Activated B cell treated with CpG ODN at 0.5 μM for 24 hours (primary cell): ENCODE results near the gene RASAL2. TPM values are rescaled to one million over a fixed set of nuclear protein-coding genes. Genes with fewer than 3 reads are reported as not detected.

Experiments used
- ATAC-seq: fragments of 200-7000 bp; cut with Tn5 transposase; one replicate; pipeline ENCODE4 v1.10.0; 2021; ENCODE audit warnings: low read depth, mild to moderate bottlenecking, moderate library complexity
- CTCF ChIA-PET: fragments of 350-600 bp; sonication (Branson Sonifier 250); formaldehyde crosslinking; loops from one replicate; lab custom pipeline; 2021; ENCODE audit warnings: antibody characterized with exemption; lab: Charles Lee
- POLR2A ChIA-PET: fragments of 350-600 bp; sonication (Branson Sonifier 250); formaldehyde crosslinking; loops from one replicate; lab custom pipeline; 2021; ENCODE audit warnings: antibody characterized with exemption; lab: Charles Lee
- DNase-seq: peaks from one replicate; pipeline ENCODE4 v3.0.0; 2022
- H3K27ac Mint-ChIP-seq: one replicate; pipeline ENCODE4 v1.8.0; 2020; ENCODE audit warnings: mixed read lengths
- H3K27me3 Mint-ChIP-seq: one replicate; pipeline ENCODE4 v1.8.0; 2021; ENCODE audit warnings: mixed read lengths
- H3K36me3 Mint-ChIP-seq: one replicate; pipeline ENCODE4 v1.8.0; 2021; ENCODE audit warnings: low read depth, mixed read lengths
- H3K4me1 Mint-ChIP-seq: one replicate; pipeline ENCODE4 v1.8.0; 2021; ENCODE audit warnings: mixed read lengths
- H3K4me3 Mint-ChIP-seq: one replicate; pipeline ENCODE4 v1.8.0; 2020; ENCODE audit warnings: mild to moderate bottlenecking, mixed read lengths
- H3K9me3 Mint-ChIP-seq: one replicate; pipeline ENCODE4 v1.8.0; 2020; ENCODE audit warnings: mixed read lengths
- intact Hi-C: fragments of 100-400 bp; cut with micrococcal nuclease; formaldehyde crosslinking; loops from one replicate; pipeline ENCODE4 v1.15.1; 2024
- total RNA-seq: library from RNA; stranded (reverse); gene quantifications from 2 replicates; pipeline ENCODE4 v1.2.3, GENCODE V29; 2022
- TF ChIP-seq, protein P1 (sequence below): fragments of 200-600 bp; IDR thresholded peaks from one replicate; pipeline ENCODE4 v1.8.0; 2022; ENCODE audit warnings: antibody characterized with exemption, mild to moderate bottlenecking

RASAL2 gene
- total RNA-seq, 1 donor from 2014 or later: 0.16 TPM

DNA sequence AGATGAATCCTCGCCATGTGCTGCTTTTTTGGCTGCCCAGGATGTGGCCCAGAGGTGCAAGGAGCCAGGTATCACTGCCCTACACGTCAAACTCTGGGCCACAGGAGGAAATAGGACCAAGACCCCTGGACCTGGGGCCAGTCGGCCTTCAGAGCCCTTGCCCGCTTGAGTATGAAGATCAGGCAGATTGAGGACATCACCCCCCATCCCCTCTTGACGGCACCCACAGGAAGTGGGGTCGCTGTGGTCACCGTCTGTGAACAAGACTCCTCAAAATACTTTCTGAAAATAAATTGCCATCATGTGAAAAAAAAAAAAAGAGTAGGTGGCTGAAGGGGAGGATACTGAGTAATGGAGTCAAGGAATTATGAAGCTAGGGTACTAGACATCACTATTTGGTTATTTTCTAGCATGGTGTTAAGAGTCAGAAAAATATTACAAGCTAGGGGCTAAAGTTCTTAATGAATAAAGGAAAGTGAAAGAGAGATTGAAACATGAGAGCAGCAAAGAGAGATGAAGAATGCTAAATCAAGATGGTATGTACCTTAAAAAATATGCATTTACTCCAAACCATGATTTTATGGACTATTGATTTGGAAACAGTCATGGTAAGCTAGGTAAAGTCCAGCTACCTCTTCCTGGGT, 318.0 kb downstream of the RASAL2 start:
- peak overlapping the region; percentile 52 for H3K4me3 Mint-ChIP-seq
- intact Hi-C loops: no loop called here
- ATAC-seq: no peak

DNA sequence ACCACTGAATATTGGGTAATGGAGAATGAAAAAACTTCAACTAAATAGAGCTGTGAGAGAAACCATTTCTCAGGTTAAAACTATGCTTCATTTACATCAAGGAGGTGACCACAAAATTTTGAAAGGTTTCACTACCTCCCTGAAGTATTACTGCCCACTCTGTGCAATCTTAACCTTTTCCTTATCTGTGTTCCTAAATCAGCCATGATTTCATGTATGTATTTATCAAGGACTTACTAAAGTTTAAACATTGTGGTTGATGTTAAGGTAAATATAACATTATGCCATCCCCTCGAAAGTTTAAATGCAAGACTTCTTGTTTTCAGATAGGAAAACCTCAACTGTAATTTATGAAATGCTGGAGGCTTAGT, 318.5 kb downstream of the RASAL2 start:
- Mint-ChIP-seq H3K4me3 (no peak overlapping the region), H3K4me1 (peaks cover 29% of the 10 kb centered on the region), H3K9me3 (peaks cover 8% of the 10 kb centered on the region), H3K27me3 (peaks cover 8% of the 10 kb centered on the region), H3K36me3 (no peaks in the 10 kb centered on the region), H3K27ac (no peak overlapping the region)
- intact Hi-C loops: no loop called here
- DNase-seq (no peak), ATAC-seq (no peak)
- POLR2A ChIA-PET: no interaction called here
- TF ChIP-seq, protein P1, sequence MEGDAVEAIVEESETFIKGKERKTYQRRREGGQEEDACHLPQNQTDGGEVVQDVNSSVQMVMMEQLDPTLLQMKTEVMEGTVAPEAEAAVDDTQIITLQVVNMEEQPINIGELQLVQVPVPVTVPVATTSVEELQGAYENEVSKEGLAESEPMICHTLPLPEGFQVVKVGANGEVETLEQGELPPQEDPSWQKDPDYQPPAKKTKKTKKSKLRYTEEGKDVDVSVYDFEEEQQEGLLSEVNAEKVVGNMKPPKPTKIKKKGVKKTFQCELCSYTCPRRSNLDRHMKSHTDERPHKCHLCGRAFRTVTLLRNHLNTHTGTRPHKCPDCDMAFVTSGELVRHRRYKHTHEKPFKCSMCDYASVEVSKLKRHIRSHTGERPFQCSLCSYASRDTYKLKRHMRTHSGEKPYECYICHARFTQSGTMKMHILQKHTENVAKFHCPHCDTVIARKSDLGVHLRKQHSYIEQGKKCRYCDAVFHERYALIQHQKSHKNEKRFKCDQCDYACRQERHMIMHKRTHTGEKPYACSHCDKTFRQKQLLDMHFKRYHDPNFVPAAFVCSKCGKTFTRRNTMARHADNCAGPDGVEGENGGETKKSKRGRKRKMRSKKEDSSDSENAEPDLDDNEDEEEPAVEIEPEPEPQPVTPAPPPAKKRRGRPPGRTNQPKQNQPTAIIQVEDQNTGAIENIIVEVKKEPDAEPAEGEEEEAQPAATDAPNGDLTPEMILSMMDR: no peak
- CTCF ChIA-PET: interaction anchor here (0.7 kb wide), 1 partner anchor 23 kb away, joined by 3 read pairs; no protein-coding TSS in a partner anchor

More for the DNA sequence above, 318.0 kb downstream of the RASAL2 start:
- Mint-ChIP-seq H3K9me3 (peaks cover 8% of the 10 kb centered on the region), H3K27ac (peak overlapping the region; percentile 57), H3K27me3 (peaks cover 8% of the 10 kb centered on the region), H3K4me1 (peaks cover 29% of the 10 kb centered on the region), H3K36me3 (no peaks in the 10 kb centered on the region)
- ChIA-PET CTCF (interaction anchor here (0.7 kb wide), 1 partner anchor 23 kb away, joined by 3 read pairs; no protein-coding TSS in a partner anchor), POLR2A (no interaction called here)
- no peak for DNase-seq
- TF ChIP-seq, protein P1: no peak

GRCh38 chr1:178417858-178418257, 324.0 kb downstream of the RASAL2 start:
- Mint-ChIP-seq H3K36me3 (no peaks in the 10 kb centered on the region), H3K4me3 (no peak overlapping the region), H3K4me1 (peaks cover 15% of the 10 kb centered on the region), H3K9me3 (no peaks in the 10 kb centered on the region), H3K27me3 (no peaks in the 10 kb centered on the region), H3K27ac (no peak overlapping the region)
- TF ChIP-seq, protein P1: no peak
- intact Hi-C loops: no loop called here
- POLR2A ChIA-PET: no interaction called here
- CTCF ChIA-PET: no interaction called here
- DNase-seq (no peak), ATAC-seq (peak; percentile 14)

DNA sequence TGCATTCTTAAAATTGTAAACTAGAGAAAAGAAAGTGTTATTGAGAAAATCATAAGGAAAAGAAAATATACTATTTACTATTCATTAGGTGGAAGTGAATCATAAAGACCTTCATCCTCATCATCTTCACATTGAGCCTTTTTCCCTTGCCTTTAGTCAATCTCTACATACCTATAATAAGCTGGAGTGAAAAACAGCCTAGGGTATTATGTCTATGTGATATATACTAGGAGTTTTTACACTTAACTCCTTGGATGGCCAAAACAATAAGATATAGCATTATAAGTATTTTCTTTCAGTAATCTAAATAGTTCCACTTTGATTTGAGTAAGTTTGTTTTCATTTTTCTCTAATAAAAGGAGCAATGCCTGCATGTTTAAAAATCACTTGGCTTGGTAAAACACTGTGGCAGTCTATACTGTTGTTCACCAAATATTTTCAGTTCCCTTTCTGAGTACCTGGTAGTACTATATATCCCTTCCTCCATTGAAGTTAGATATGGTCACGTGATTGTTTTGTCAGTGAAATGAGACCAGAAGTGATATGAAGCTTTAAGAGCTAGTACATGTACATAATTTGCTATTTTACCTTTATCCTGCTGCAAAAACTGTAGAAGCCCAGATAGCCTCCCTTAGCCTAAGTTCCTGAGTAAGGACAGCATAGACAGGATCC, 324.5 kb downstream of the RASAL2 start:
- peaks cover 11% of the 10 kb centered on the region for H3K4me1 Mint-ChIP-seq
- DNase-seq: no peak
- peaks cover under 1% of the 10 kb centered on the region for H3K27me3 Mint-ChIP-seq
- ChIA-PET POLR2A (interaction anchor here (0.6 kb wide), 1 partner anchor 821 kb away, joined by 4 read pairs; no protein-coding TSS in a partner anchor), CTCF (interaction anchor here (1.3 kb wide), 1 partner anchor 108 kb away, joined by 3 read pairs; no protein-coding TSS in a partner anchor)
- intact Hi-C loops: no loop called here
- H3K9me3 Mint-ChIP-seq: no peaks in the 10 kb centered on the region
- H3K4me3 Mint-ChIP-seq: no peak overlapping the region
- H3K27ac Mint-ChIP-seq: peak overlapping the region; percentile 24
- peak; percentile 89 for ATAC-seq
- TF ChIP-seq, protein P1: no peak
- H3K36me3 Mint-ChIP-seq: no peaks in the 10 kb centered on the region

GRCh38 chr1:178434360-178434759, 340.5 kb downstream of the RASAL2 start:
- no peaks in the 10 kb centered on the region for H3K9me3 Mint-ChIP-seq
- no peaks in the 10 kb centered on the region for H3K4me1 Mint-ChIP-seq
- intact Hi-C loops: no loop called here
- DNase-seq (no peak), ATAC-seq (no peak)
- ChIA-PET CTCF (no interaction called here), POLR2A (no interaction called here)
- no peak overlapping the region for H3K4me3 Mint-ChIP-seq
- no peaks in the 10 kb centered on the region for H3K36me3 Mint-ChIP-seq
- TF ChIP-seq, protein P1: no peak
- no peak overlapping the region for H3K27ac Mint-ChIP-seq
- H3K27me3 Mint-ChIP-seq: peaks cover 2% of the 10 kb centered on the region
